ENCODE results near the gene SPINDOC.
"Not testable (repeated sequence)": the region's sequence is repeated elsewhere in the genome, so short reads cannot be mapped to it uniquely, and the experiment has no call there.

SPINDOC gene

GRCh38 chr11:63855975-63856374, 42.7 kb downstream of the SPINDOC start:
- peaks cover 62% of the 10 kb centered on the region for H3K79me2 ChIP-seq (ENCODE audit: insufficient read depth, low read length)
- TF ChIP-seq EZH2 (IDR thresholded peaks at IDR 0.05; ENCODE audit: borderline replicate concordance, low read length) = no peak
- no peak for TF ChIP-seq CTCF (IDR thresholded peaks at IDR 0.05; ENCODE audit: low read length)

GRCh38 chr11:63858628-63859550, 45.6 kb downstream of the SPINDOC start:
- no peak for TF ChIP-seq CTCF (IDR thresholded peaks at IDR 0.05; ENCODE audit: low read length)
- no peak for TF ChIP-seq EZH2 (IDR thresholded peaks at IDR 0.05; ENCODE audit: borderline replicate concordance, low read length)
- Histone ChIP-seq H3K27ac (ENCODE audit: low read depth, low read length, poor library complexity, severe bottlenecking) (no peak overlapping the region), H3K36me3 (ENCODE audit: insufficient read depth, low read length) (peaks cover 24% of the 10 kb centered on the region), H3K9ac (ENCODE audit: low read length) (no peak overlapping the region), H2AFZ (ENCODE audit: low read length) (no peak overlapping the region), H4K20me1 (ENCODE audit: insufficient read depth, low read length) (no peaks in the 10 kb centered on the region), H3K9me3 (ENCODE audit: low read length) (no peaks in the 10 kb centered on the region), H3K27me3 (ENCODE audit: insufficient read depth, low read length) (no peaks in the 10 kb centered on the region), H3F3A (ENCODE audit: insufficient read depth, low read length) (no peaks in the 10 kb centered on the region), H3K9me2 (ENCODE audit: low read depth, low read length) (no peaks in the 10 kb centered on the region), H3K79me2 (ENCODE audit: insufficient read depth, low read length) (peaks cover 43% of the 10 kb centered on the region), H3K4me1 (ENCODE audit: insufficient read depth, low read length, severe bottlenecking) (peaks cover 12% of the 10 kb centered on the region), H3K4me2 (ENCODE audit: low read length) (no peak overlapping the region), H3K4me3 (ENCODE audit: low read depth, low read length, poor library complexity, severe bottlenecking) (no peak overlapping the region)

More at GRCh38 chr11:63855975-63856374, 42.7 kb downstream of the SPINDOC start:
- no peak overlapping the region for H3K4me2 ChIP-seq (ENCODE audit: low read length)
- H4K20me1 ChIP-seq (ENCODE audit: insufficient read depth, low read length) = no peaks in the 10 kb centered on the region
- peaks cover 6% of the 10 kb centered on the region for H3K4me1 ChIP-seq (ENCODE audit: insufficient read depth, low read length, severe bottlenecking)
- H3K9me2 ChIP-seq (ENCODE audit: low read depth, low read length) = no peaks in the 10 kb centered on the region
- no peak overlapping the region for H3K9ac ChIP-seq (ENCODE audit: low read length)
- H3K27me3 ChIP-seq (ENCODE audit: insufficient read depth, low read length) = no peaks in the 10 kb centered on the region
- no peak overlapping the region for H3K27ac ChIP-seq (ENCODE audit: low read depth, low read length, poor library complexity, severe bottlenecking)
- no peak overlapping the region for H3K4me3 ChIP-seq (ENCODE audit: low read depth, low read length, poor library complexity, severe bottlenecking)
- no peaks in the 10 kb centered on the region for H3K9me3 ChIP-seq (ENCODE audit: low read length)
- peaks cover 31% of the 10 kb centered on the region for H3K36me3 ChIP-seq (ENCODE audit: insufficient read depth, low read length)
- H2AFZ ChIP-seq (ENCODE audit: low read length) = no peak overlapping the region
- H3F3A ChIP-seq (ENCODE audit: insufficient read depth, low read length) = no peaks in the 10 kb centered on the region

GRCh38 chr11:63862923-63863322, 49.7 kb downstream of the SPINDOC start:
- no peak overlapping the region for H2AFZ ChIP-seq (ENCODE audit: low read length)
- H3K9me2 ChIP-seq (ENCODE audit: low read depth, low read length) = no peaks in the 10 kb centered on the region
- peaks cover 27% of the 10 kb centered on the region; the same call in 1 of the 2 replicates for H3K36me3 ChIP-seq (ENCODE audit: insufficient read depth, low read length)
- H3K4me1 ChIP-seq (ENCODE audit: insufficient read depth, low read length, severe bottlenecking) = peaks cover 35% of the 10 kb centered on the region
- H3K27ac ChIP-seq (ENCODE audit: low read depth, low read length, poor library complexity, severe bottlenecking) = peak overlapping the region; percentile 53
- no peaks in the 10 kb centered on the region for H3K9me3 ChIP-seq (ENCODE audit: low read length)
- peak overlapping the region; percentile 7; the same call in 1 of the 2 replicates for H3K9ac ChIP-seq (ENCODE audit: low read length)
- TF ChIP-seq EZH2 (IDR thresholded peaks at IDR 0.05; ENCODE audit: borderline replicate concordance, low read length) = no peak
- no peak for TF ChIP-seq CTCF (IDR thresholded peaks at IDR 0.05; ENCODE audit: low read length)
- no peak overlapping the region for H3K4me3 ChIP-seq (ENCODE audit: low read depth, low read length, poor library complexity, severe bottlenecking)
- no peak overlapping the region for H3K4me2 ChIP-seq (ENCODE audit: low read length)
- no peaks in the 10 kb centered on the region for H3K27me3 ChIP-seq (ENCODE audit: insufficient read depth, low read length)
- peaks cover 28% of the 10 kb centered on the region for H3K79me2 ChIP-seq (ENCODE audit: insufficient read depth, low read length)
- H3F3A ChIP-seq (ENCODE audit: insufficient read depth, low read length) = no peaks in the 10 kb centered on the region
- no peaks in the 10 kb centered on the region for H4K20me1 ChIP-seq (ENCODE audit: insufficient read depth, low read length)

GRCh38 chr11:63863620-63864019, 50.4 kb downstream of the SPINDOC start:
- H3K27ac ChIP-seq (ENCODE audit: low read depth, low read length, poor library complexity, severe bottlenecking); H3K9me2 ChIP-seq (ENCODE audit: low read depth, low read length); H3K4me2 ChIP-seq (ENCODE audit: low read length); H3K4me3 ChIP-seq (ENCODE audit: low read depth, low read length, poor library complexity, severe bottlenecking); H3F3A ChIP-seq (ENCODE audit: insufficient read depth, low read length); H4K20me1 ChIP-seq (ENCODE audit: insufficient read depth, low read length); H3K27me3 ChIP-seq (ENCODE audit: insufficient read depth, low read length); H2AFZ ChIP-seq (ENCODE audit: low read length); H3K9me3 ChIP-seq (ENCODE audit: low read length); H3K9ac ChIP-seq (ENCODE audit: low read length): not testable (repeated sequence)
- Histone ChIP-seq H3K79me2 (ENCODE audit: insufficient read depth, low read length) (peaks cover 34% of the 10 kb centered on the region), H3K36me3 (ENCODE audit: insufficient read depth, low read length) (peaks cover 33% of the 10 kb centered on the region; the same call in 1 of the 2 replicates), H3K4me1 (ENCODE audit: insufficient read depth, low read length, severe bottlenecking) (peaks cover 39% of the 10 kb centered on the region)
